Astrocyte (in vitro differentiated cells and primary cell): ENCODE measurements around the gene JAM3. TPM values are rescaled to one million over a fixed set of nuclear protein-coding genes. Genes with fewer than 3 reads are reported as not detected.

Source experiments
- DNase-seq: peaks from one replicate; pipeline ENCODE4 v3.0.0-alpha.2; 2010; ENCODE audit warnings: low read depth
- FAIRE-seq: peaks from 2 replicates; lab custom pipeline; 2011; peaks lifted over from hg19 to GRCh38; lab: Jason Lieb, UNC
- H2AFZ ChIP-seq: 2 replicates; pipeline ENCODE4 v1.6.0; 2012; ENCODE audit warnings: low read depth, low read length, inconsistent platforms
- H3K27ac ChIP-seq: 2 replicates; pipeline ENCODE4 v1.5.1; 2011; ENCODE audit warnings: low read depth, low read length, inconsistent platforms
- H3K27me3 ChIP-seq: 2 replicates; pipeline ENCODE4 v1.6.0; 2011; ENCODE audit warnings: low read length, inconsistent platforms; ENCODE audit not compliant: insufficient read depth
- H3K36me3 ChIP-seq: 2 replicates; pipeline ENCODE4 v1.5.1; 2011; ENCODE audit warnings: low read length, inconsistent platforms; ENCODE audit not compliant: insufficient read depth
- H3K4me1 ChIP-seq: 2 replicates; pipeline ENCODE4 v1.5.1; 2011; ENCODE audit warnings: low read length, inconsistent platforms; ENCODE audit not compliant: insufficient read depth
- H3K4me2 ChIP-seq: 2 replicates; pipeline ENCODE4 v1.6.0; 2012; ENCODE audit warnings: low read length, inconsistent platforms
- H3K4me3 ChIP-seq: 2 replicates; pipeline ENCODE4 v1.5.1; 2011; ENCODE audit warnings: low read depth, mild to moderate bottlenecking, low read length, inconsistent platforms; ENCODE audit not compliant: insufficient read depth
- H3K79me2 ChIP-seq: 2 replicates; pipeline ENCODE4 v1.6.0; 2012; ENCODE audit warnings: mild to moderate bottlenecking, low read length, inconsistent platforms; ENCODE audit not compliant: insufficient read depth
- H3K9ac ChIP-seq: 2 replicates; pipeline ENCODE4 v1.6.0; 2012; ENCODE audit warnings: mild to moderate bottlenecking, low read length, inconsistent platforms
- H3K9me3 ChIP-seq: 2 replicates; pipeline ENCODE4 v1.5.1; 2012; ENCODE audit warnings: low read depth, mild to moderate bottlenecking, low read length, inconsistent platforms; ENCODE audit not compliant: insufficient read depth
- H4K20me1 ChIP-seq: 2 replicates; pipeline ENCODE4 v1.6.0; 2012; ENCODE audit warnings: low read length, inconsistent platforms; ENCODE audit not compliant: insufficient read depth
- H3K27ac Mint-ChIP-seq: one replicate; pipeline ENCODE4 v1.8.0; 2021; ENCODE audit warnings: mild to moderate bottlenecking, mixed read lengths; ENCODE audit not compliant: unreplicated experiment
- H3K27me3 Mint-ChIP-seq: one replicate; pipeline ENCODE4 v1.8.0; 2021; ENCODE audit warnings: low read depth, mixed read lengths; ENCODE audit not compliant: unreplicated experiment
- H3K36me3 Mint-ChIP-seq: one replicate; pipeline ENCODE4 v1.8.0; 2021; ENCODE audit warnings: low read depth, mixed read lengths; ENCODE audit not compliant: unreplicated experiment
- H3K4me1 Mint-ChIP-seq: one replicate; pipeline ENCODE4 v1.8.0; 2021; ENCODE audit warnings: low read depth, mixed read lengths; ENCODE audit not compliant: unreplicated experiment
- H3K4me3 Mint-ChIP-seq: one replicate; pipeline ENCODE4 v1.8.0; 2021; ENCODE audit warnings: mild to moderate bottlenecking, moderate library complexity, mixed read lengths; ENCODE audit not compliant: unreplicated experiment
- H3K9me3 Mint-ChIP-seq: one replicate; pipeline ENCODE4 v1.8.0; 2021; ENCODE audit warnings: mild to moderate bottlenecking, mixed read lengths; ENCODE audit not compliant: unreplicated experiment
- CTCF ChIP-seq: IDR thresholded peaks from 2 replicates; pipeline ENCODE4 v1.5.1; 2011; ENCODE audit warnings: low read depth, mild to moderate bottlenecking, inconsistent platforms, low read length, moderate library complexity; ENCODE audit not compliant: insufficient read depth
- EZH2 ChIP-seq: IDR thresholded peaks from 2 replicates; pipeline ENCODE4 v1.6.1; 2012; ENCODE audit warnings: mild to moderate bottlenecking, low read length, inconsistent platforms; ENCODE audit not compliant: insufficient read depth
- total RNA-seq: library from RNA; stranded (reverse); gene quantifications from 2 replicates; pipeline ENCODE4 v1.2.1, GENCODE V29; 2021

JAM3 gene
- total RNA-seq, 1 donor from 2014 or later = 88.3 TPM

- H3K4me3 ChIP-seq = no peak overlapping the region
- H3K9me3 Mint-ChIP-seq = no peaks in the 10 kb centered on the region
- no peaks in the 10 kb centered on the region for H3K27me3 ChIP-seq
- peaks cover 14% of the 10 kb centered on the region for H4K20me1 ChIP-seq
- H3K27me3 Mint-ChIP-seq = no peaks in the 10 kb centered on the region
- H3K36me3 ChIP-seq = peaks cover 29% of the 10 kb centered on the region
- H3K79me2 ChIP-seq = no peaks in the 10 kb centered on the region
- FAIRE-seq (no peak), DNase-seq (no peak)
- H3K9me3 ChIP-seq = no peaks in the 10 kb centered on the region
- H3K9ac ChIP-seq = no peak overlapping the region
- no peak overlapping the region for H3K27ac ChIP-seq
- peaks cover 3% of the 10 kb centered on the region for H3K4me1 Mint-ChIP-seq
- H3K27ac Mint-ChIP-seq = no peak overlapping the region
- H3K4me3 Mint-ChIP-seq = no peak overlapping the region
- H3K4me2 ChIP-seq = no peak overlapping the region
- no peak for TF ChIP-seq EZH2
- no peak for TF ChIP-seq CTCF
- H3K4me1 ChIP-seq = no peaks in the 10 kb centered on the region
- H3K36me3 Mint-ChIP-seq = peaks cover 25% of the 10 kb centered on the region
- H2AFZ ChIP-seq = no peak overlapping the region
Observed at GRCh38 chr11:134145715-134146114, 76.8 kb downstream of the JAM3 start.

- H3K9me3 ChIP-seq = no peaks in the 10 kb centered on the region
- no peak overlapping the region for H3K4me3 ChIP-seq
- no peaks in the 10 kb centered on the region for H3K79me2 ChIP-seq
- H3K4me3 Mint-ChIP-seq = no peak overlapping the region
- H3K4me2 ChIP-seq = no peak overlapping the region
- H3K4me1 ChIP-seq = no peaks in the 10 kb centered on the region
- H3K36me3 ChIP-seq = peaks cover 32% of the 10 kb centered on the region
- TF ChIP-seq CTCF (no peak), EZH2 (no peak)
- no peaks in the 10 kb centered on the region for H3K27me3 ChIP-seq
- peaks cover 3% of the 10 kb centered on the region for H3K4me1 Mint-ChIP-seq
- H3K27me3 Mint-ChIP-seq = no peaks in the 10 kb centered on the region
- DNase-seq (no peak), FAIRE-seq (no peak)
- H3K36me3 Mint-ChIP-seq = peaks cover 25% of the 10 kb centered on the region
- no peaks in the 10 kb centered on the region for H3K9me3 Mint-ChIP-seq
- no peak overlapping the region for H3K9ac ChIP-seq
- H4K20me1 ChIP-seq = peaks cover 14% of the 10 kb centered on the region
- no peak overlapping the region for H3K27ac Mint-ChIP-seq
- H2AFZ ChIP-seq = no peak overlapping the region
- no peak overlapping the region for H3K27ac ChIP-seq
Observed at GRCh38 chr11:134146598-134146997, 77.7 kb downstream of the JAM3 start.

GRCh38 chr11:134149371-134149770 lies 80.5 kb downstream of the JAM3 start:
- TF ChIP-seq CTCF (no peak), EZH2 (no peak)
- FAIRE-seq (no peak), DNase-seq (no peak)
- Histone ChIP-seq H3K27me3 (no peaks in the 10 kb centered on the region), H3K27ac (no peak overlapping the region), H3K9me3 (no peaks in the 10 kb centered on the region), H3K4me1 (no peaks in the 10 kb centered on the region), H3K9ac (no peak overlapping the region), H3K79me2 (no peaks in the 10 kb centered on the region), H3K36me3 (peaks cover 41% of the 10 kb centered on the region), H3K4me3 (no peak overlapping the region), H4K20me1 (no peaks in the 10 kb centered on the region), H3K4me2 (no peak overlapping the region), H2AFZ (no peak overlapping the region)
- H3K4me1 Mint-ChIP-seq = peaks cover 3% of the 10 kb centered on the region
- H3K36me3 Mint-ChIP-seq = peaks cover 23% of the 10 kb centered on the region
- H3K27me3 Mint-ChIP-seq = no peaks in the 10 kb centered on the region
- no peak overlapping the region for H3K4me3 Mint-ChIP-seq
- H3K27ac Mint-ChIP-seq = no peak overlapping the region
- H3K9me3 Mint-ChIP-seq = no peaks in the 10 kb centered on the region
